Neural progenitor cell (in vitro differentiated cells): ENCODE data around the gene ETHE1. TPM values are rescaled to one million over a fixed set of nuclear protein-coding genes. Genes with fewer than 3 reads are reported as not detected.

Experiments
- DNase-seq: peaks from one replicate; pipeline ENCODE4 v3.0.0-alpha.2; 2016; ENCODE audit warnings: low spot score
- H2AFZ ChIP-seq: fragments of 200-600 bp; sonication (generic); replicated peaks from 2 replicates; pipeline ENCODE4 v1.6.1; 2016; ENCODE audit warnings: antibody characterized with exemption
- H3F3A ChIP-seq: fragments of 200-600 bp; sonication (generic); 2 replicates; pipeline ENCODE4 v1.6.1; 2016; ENCODE audit warnings: antibody characterized with exemption, low read depth
- H3K27ac ChIP-seq: fragments of 200-600 bp; sonication (generic); 2 replicates; pipeline ENCODE4 v1.5.1; 2016; ENCODE audit warnings: mild to moderate bottlenecking
- H3K27me3 ChIP-seq: fragments of 200-600 bp; sonication (generic); 2 replicates; pipeline ENCODE4 v1.6.1; 2016; ENCODE audit warnings: mild to moderate bottlenecking, moderate library complexity
- H3K36me3 ChIP-seq: fragments of 200-600 bp; sonication (generic); 2 replicates; pipeline ENCODE4 v1.5.1; 2016
- H3K4me1 ChIP-seq: fragments of 200-600 bp; sonication (generic); 2 replicates; pipeline ENCODE4 v1.6.1; 2016; ENCODE audit warnings: mixed run types
- H3K4me2 ChIP-seq: fragments of 200-600 bp; sonication (generic); 2 replicates; pipeline ENCODE4 v1.6.1; 2016
- H3K4me3 ChIP-seq: fragments of 200-600 bp; sonication (generic); 2 replicates; pipeline ENCODE4 v1.5.1; 2016
- H3K79me2 ChIP-seq: fragments of 200-600 bp; sonication (generic); 2 replicates; pipeline ENCODE4 v1.6.1; 2016; ENCODE audit warnings: low read depth
- H3K9ac ChIP-seq: fragments of 200-600 bp; sonication (generic); 2 replicates; pipeline ENCODE4 v1.6.1; 2016
- H3K9me3 ChIP-seq: fragments of 200-600 bp; sonication (generic); 2 replicates; pipeline ENCODE4 v1.5.1; 2016; ENCODE audit warnings: low read depth
- H4K20me1 ChIP-seq: fragments of 200-600 bp; sonication (generic); 2 replicates; pipeline ENCODE4 v1.6.1; 2016; ENCODE audit warnings: low read depth
- H3K27ac Mint-ChIP-seq: 3 replicates; pipeline ENCODE4 v1.8.0; 2021; ENCODE audit warnings: mixed read lengths
- H3K27me3 Mint-ChIP-seq: 2 replicates; pipeline ENCODE4 v1.8.0; 2022; ENCODE audit warnings: low read depth, mild to moderate bottlenecking, inconsistent platforms, moderate library complexity, mixed read lengths; ENCODE audit not compliant: insufficient read depth
- H3K36me3 Mint-ChIP-seq: 3 replicates; pipeline ENCODE4 v1.8.0; 2021; ENCODE audit warnings: mixed read lengths
- H3K4me1 Mint-ChIP-seq: 3 replicates; pipeline ENCODE4 v1.8.0; 2021; ENCODE audit warnings: mixed read lengths
- H3K4me3 Mint-ChIP-seq: 3 replicates; pipeline ENCODE4 v1.8.0; 2021; ENCODE audit warnings: mild to moderate bottlenecking, moderate library complexity, mixed read lengths
- H3K9me3 Mint-ChIP-seq: 3 replicates; pipeline ENCODE4 v1.8.0; 2020; ENCODE audit warnings: mixed read lengths
- EZH2 ChIP-seq: fragments of 200-600 bp; sonication (generic); IDR thresholded peaks from 2 replicates; pipeline ENCODE4 v1.6.1; 2017; ENCODE audit warnings: antibody characterized with exemption, mild to moderate bottlenecking, moderate library complexity
- EZH2phosphoT487 ChIP-seq: fragments of 200-600 bp; sonication (generic); IDR thresholded peaks from 2 replicates; pipeline ENCODE4 v1.6.1; 2017; ENCODE audit warnings: antibody characterized with exemption
- total RNA-seq: library from RNA; depleted of rRNA; stranded (reverse); fragments of >200 nt; gene quantifications from 2 replicates; pipeline ENCODE4 v1.2.3, GENCODE V29; 2015; ENCODE audit warnings: low replicate concordance
- TF ChIP-seq, protein P1 (sequence below): fragments of 200-600 bp; sonication (generic); IDR thresholded peaks from 2 replicates; pipeline ENCODE4 v1.5.1; 2017; ENCODE audit warnings: antibody characterized with exemption, mild to moderate bottlenecking

ETHE1 gene
- total RNA-seq, 1 donor from 2014 or later, result 13.6 TPM

DNA sequence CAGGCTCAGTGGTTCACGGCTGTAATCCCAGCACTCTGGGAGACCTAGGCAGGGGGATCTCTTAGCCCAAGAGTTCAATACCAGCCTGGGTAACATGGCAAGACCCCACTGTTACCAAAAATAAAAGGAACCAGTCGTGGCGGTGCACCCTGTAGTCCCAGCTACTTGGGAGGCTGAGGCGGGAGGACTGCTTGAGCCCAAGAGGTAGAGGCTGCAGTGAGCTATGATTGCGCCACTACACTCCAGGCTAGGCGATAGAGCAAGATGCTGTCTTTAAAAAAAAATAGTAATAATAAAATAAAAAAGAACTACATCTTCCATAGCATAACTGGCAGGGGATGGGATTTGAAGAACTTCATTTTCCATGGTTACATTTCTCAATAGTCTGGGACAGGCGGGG is 64.6 kb downstream of the ETHE1 start:
- Histone ChIP-seq H3K4me3 (no peak overlapping the region), H2AFZ (no peak overlapping the region), H3K27me3 (peaks cover 62% of the 10 kb centered on the region), H3K9me3 (no peaks in the 10 kb centered on the region), H4K20me1 (no peaks in the 10 kb centered on the region), H3K4me1 (no peaks in the 10 kb centered on the region), H3K9ac (no peak overlapping the region), H3F3A (peaks cover 13% of the 10 kb centered on the region), H3K79me2 (no peaks in the 10 kb centered on the region), H3K4me2 (no peak overlapping the region), H3K36me3 (no peaks in the 10 kb centered on the region), H3K27ac (no peak overlapping the region)
- TF ChIP-seq, protein P1, sequence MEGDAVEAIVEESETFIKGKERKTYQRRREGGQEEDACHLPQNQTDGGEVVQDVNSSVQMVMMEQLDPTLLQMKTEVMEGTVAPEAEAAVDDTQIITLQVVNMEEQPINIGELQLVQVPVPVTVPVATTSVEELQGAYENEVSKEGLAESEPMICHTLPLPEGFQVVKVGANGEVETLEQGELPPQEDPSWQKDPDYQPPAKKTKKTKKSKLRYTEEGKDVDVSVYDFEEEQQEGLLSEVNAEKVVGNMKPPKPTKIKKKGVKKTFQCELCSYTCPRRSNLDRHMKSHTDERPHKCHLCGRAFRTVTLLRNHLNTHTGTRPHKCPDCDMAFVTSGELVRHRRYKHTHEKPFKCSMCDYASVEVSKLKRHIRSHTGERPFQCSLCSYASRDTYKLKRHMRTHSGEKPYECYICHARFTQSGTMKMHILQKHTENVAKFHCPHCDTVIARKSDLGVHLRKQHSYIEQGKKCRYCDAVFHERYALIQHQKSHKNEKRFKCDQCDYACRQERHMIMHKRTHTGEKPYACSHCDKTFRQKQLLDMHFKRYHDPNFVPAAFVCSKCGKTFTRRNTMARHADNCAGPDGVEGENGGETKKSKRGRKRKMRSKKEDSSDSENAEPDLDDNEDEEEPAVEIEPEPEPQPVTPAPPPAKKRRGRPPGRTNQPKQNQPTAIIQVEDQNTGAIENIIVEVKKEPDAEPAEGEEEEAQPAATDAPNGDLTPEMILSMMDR, result no peak
- no peak for TF ChIP-seq EZH2phosphoT487
- TF ChIP-seq EZH2, result no peak
- Mint-ChIP-seq H3K4me1 (peaks cover 9% of the 10 kb centered on the region), H3K36me3 (no peaks in the 10 kb centered on the region), H3K27me3 (peaks cover 36% of the 10 kb centered on the region), H3K27ac (no peak overlapping the region), H3K4me3 (peak overlapping the region; percentile 93), H3K9me3 (no peaks in the 10 kb centered on the region)
- DNase-seq, result no peak

DNA sequence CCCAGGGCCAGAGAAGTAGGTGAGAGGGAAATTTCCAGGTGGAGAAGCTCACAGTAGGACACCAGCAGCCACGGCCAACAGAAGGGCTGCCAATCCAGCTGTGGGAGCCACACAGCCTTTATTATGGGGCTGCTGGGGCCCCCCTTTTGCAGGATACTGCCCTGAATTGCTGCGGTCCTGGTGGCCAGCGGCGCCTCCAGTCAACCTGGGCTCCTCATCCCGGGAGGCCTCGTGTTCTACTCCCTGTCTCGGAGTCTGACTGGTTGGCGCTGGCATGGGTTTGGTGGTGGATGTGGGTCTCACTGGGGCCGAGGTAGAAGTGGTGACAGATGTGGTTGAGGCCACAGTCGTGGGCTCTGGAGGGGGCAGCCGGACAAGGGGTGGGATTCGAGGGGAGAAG is 65.7 kb downstream of the ETHE1 start:
- no peak for DNase-seq
- H3K27me3 Mint-ChIP-seq, result peaks cover 35% of the 10 kb centered on the region
- H3F3A ChIP-seq, result peaks cover 13% of the 10 kb centered on the region
- TF ChIP-seq EZH2phosphoT487 (no peak), EZH2 (no peak)
- TF ChIP-seq, protein P1, result no peak
- H3K36me3 ChIP-seq, result no peaks in the 10 kb centered on the region
- H3K4me1 ChIP-seq, result no peaks in the 10 kb centered on the region
- no peak overlapping the region for H3K9ac ChIP-seq
- H4K20me1 ChIP-seq, result no peaks in the 10 kb centered on the region
- no peak overlapping the region for H3K27ac ChIP-seq
- no peak overlapping the region for H3K27ac Mint-ChIP-seq
- no peak overlapping the region for H2AFZ ChIP-seq
- H3K4me2 ChIP-seq, result no peak overlapping the region
- H3K4me3 ChIP-seq, result no peak overlapping the region
- no peaks in the 10 kb centered on the region for H3K79me2 ChIP-seq
- peaks cover 5% of the 10 kb centered on the region for H3K4me1 Mint-ChIP-seq
- H3K4me3 Mint-ChIP-seq, result peak overlapping the region; percentile 48
- no peaks in the 10 kb centered on the region for H3K9me3 Mint-ChIP-seq
- H3K36me3 Mint-ChIP-seq, result no peaks in the 10 kb centered on the region
- H3K9me3 ChIP-seq, result no peaks in the 10 kb centered on the region
- H3K27me3 ChIP-seq, result peaks cover 51% of the 10 kb centered on the region

DNA sequence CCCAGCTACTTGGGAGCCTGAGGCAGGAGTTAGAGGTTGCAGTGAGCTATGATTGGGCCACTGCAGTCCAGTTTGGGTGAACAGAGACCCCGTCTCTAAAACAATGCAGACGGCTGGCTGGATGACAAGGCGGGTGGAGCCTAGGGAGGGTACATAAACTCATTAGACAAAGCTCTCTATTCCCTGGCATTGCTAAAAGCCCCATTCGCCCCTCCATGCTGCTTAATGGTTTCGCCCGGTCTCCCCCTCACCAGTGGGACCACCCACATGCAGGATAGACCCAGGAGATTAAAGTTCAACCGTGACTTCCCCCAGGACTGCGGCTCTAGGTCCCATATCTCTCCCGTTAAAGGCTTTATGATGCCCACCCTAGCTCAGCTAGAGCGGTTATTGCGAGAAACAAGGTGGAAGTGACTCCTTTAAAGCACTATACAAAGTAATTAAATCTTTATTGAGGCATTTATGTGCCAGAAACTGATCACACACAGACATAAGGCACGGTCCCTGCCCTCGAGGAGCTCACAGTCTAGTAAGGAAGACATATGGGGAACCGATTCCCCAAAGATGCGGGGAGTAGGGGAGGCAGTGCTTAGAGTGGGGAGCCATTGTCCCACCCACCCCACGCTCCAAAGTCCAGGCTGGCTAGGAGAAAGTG is 66.5 kb downstream of the ETHE1 start:
- Histone ChIP-seq H3K27me3 (peaks cover 43% of the 10 kb centered on the region), H3K9ac (no peak overlapping the region), H3K9me3 (no peaks in the 10 kb centered on the region), H3K79me2 (no peaks in the 10 kb centered on the region), H3K4me3 (no peak overlapping the region), H3K4me2 (no peak overlapping the region), H3K36me3 (no peaks in the 10 kb centered on the region), H2AFZ (no peak overlapping the region), H3K27ac (no peak overlapping the region), H3F3A (peaks cover 13% of the 10 kb centered on the region), H3K4me1 (no peaks in the 10 kb centered on the region), H4K20me1 (no peaks in the 10 kb centered on the region)
- Mint-ChIP-seq H3K27ac (no peak overlapping the region), H3K36me3 (no peaks in the 10 kb centered on the region), H3K27me3 (peaks cover 29% of the 10 kb centered on the region), H3K9me3 (no peaks in the 10 kb centered on the region), H3K4me3 (peak overlapping the region; percentile 48), H3K4me1 (peaks cover 5% of the 10 kb centered on the region)
- TF ChIP-seq EZH2phosphoT487, result no peak
- DNase-seq, result no peak

DNA sequence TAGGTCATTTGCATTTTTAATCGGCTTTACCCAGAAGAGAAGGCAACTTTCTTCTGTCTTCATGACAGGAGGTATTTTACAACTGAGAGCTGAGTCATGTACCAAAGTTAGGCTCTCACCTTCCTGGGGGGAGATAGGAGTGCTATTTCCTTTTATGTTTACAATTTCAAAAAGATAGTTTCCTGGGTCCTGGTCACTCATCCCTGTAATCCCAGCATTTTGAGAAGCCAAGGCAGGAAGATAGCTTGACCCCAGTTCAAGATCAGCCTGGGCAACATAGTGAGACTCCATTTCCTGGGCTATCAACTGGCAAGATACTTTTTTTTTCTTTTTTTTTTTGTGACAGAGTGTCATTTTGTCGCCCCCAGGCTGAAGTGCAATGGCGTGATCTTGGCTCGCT is 69.2 kb downstream of the ETHE1 start:
- H4K20me1 ChIP-seq, result no peaks in the 10 kb centered on the region
- no peak overlapping the region for H3K4me2 ChIP-seq
- H3K9ac ChIP-seq, result no peak overlapping the region
- Mint-ChIP-seq H3K27me3 (peaks cover 20% of the 10 kb centered on the region), H3K36me3 (no peaks in the 10 kb centered on the region), H3K9me3 (no peaks in the 10 kb centered on the region), H3K27ac (no peak overlapping the region), H3K4me1 (no peaks in the 10 kb centered on the region), H3K4me3 (no peak overlapping the region)
- H3F3A ChIP-seq, result peaks cover 2% of the 10 kb centered on the region
- H3K4me3 ChIP-seq, result no peak overlapping the region
- DNase-seq, result peak; percentile 27
- H2AFZ ChIP-seq, result no peak overlapping the region
- no peaks in the 10 kb centered on the region for H3K79me2 ChIP-seq
- TF ChIP-seq EZH2phosphoT487, result no peak
- TF ChIP-seq, protein P1, result no peak
- TF ChIP-seq EZH2, result no peak
- no peaks in the 10 kb centered on the region for H3K36me3 ChIP-seq
- no peaks in the 10 kb centered on the region for H3K9me3 ChIP-seq
- no peaks in the 10 kb centered on the region for H3K4me1 ChIP-seq
- H3K27ac ChIP-seq, result no peak overlapping the region
- H3K27me3 ChIP-seq, result peaks cover 23% of the 10 kb centered on the region
